DOHH2 (cell line): ENCODE results near the gene SAT2.

Experiments used
- H3F3A ChIP-seq: fragments of 200-600 bp; sonication (generic), shearing (Covaris generic); 2 replicates; pipeline ENCODE4 v1.6.0; 2016; ENCODE audit warnings: antibody characterized with exemption, mild to moderate bottlenecking; ENCODE audit not compliant: control insufficient read depth, insufficient read depth
- H3K27ac ChIP-seq: fragments of 200-600 bp; sonication (generic); 2 replicates; pipeline ENCODE4 v1.5.1; 2014; ENCODE audit warnings: low read depth, mild to moderate bottlenecking, low read length, moderate library complexity
- H3K27me3 ChIP-seq: fragments of 200-600 bp; sonication (generic); 2 replicates; pipeline ENCODE4 v1.6.1; 2014; ENCODE audit warnings: mild to moderate bottlenecking, low read length, mixed read lengths; ENCODE audit not compliant: control insufficient read depth
- H3K36me3 ChIP-seq: fragments of 200-600 bp; sonication (generic); 2 replicates; pipeline ENCODE4 v1.6.1; 2014; ENCODE audit warnings: mild to moderate bottlenecking, low read length, moderate library complexity, mixed read lengths; ENCODE audit not compliant: control insufficient read depth
- H3K4me1 ChIP-seq: fragments of 200-600 bp; sonication (generic); 2 replicates; pipeline ENCODE4 v1.6.1; 2014; ENCODE audit warnings: mild to moderate bottlenecking, low read length, mixed read lengths; ENCODE audit not compliant: control insufficient read depth
- H3K4me2 ChIP-seq: fragments of 200-600 bp; sonication (generic); 2 replicates; pipeline ENCODE4 v1.6.0; 2014; ENCODE audit warnings: mild to moderate bottlenecking, low read length, moderate library complexity
- H3K4me3 ChIP-seq: fragments of 200-600 bp; sonication (generic); 2 replicates; pipeline ENCODE4 v1.5.1; 2014; ENCODE audit warnings: mild to moderate bottlenecking, low read length, mixed read lengths
- H3K79me2 ChIP-seq: fragments of 200-600 bp; sonication (generic); 2 replicates; pipeline ENCODE4 v1.6.1; 2014; ENCODE audit warnings: mild to moderate bottlenecking, low read length, mixed read lengths; ENCODE audit not compliant: control insufficient read depth
- H3K9me2 ChIP-seq: fragments of 200-600 bp; sonication (generic); replicated peaks from 2 replicates; pipeline ENCODE4 v1.6.1; 2014; ENCODE audit warnings: mild to moderate bottlenecking, low read length, mixed read lengths; ENCODE audit not compliant: control insufficient read depth
- H3K9me3 ChIP-seq: fragments of 200-600 bp; sonication (generic); 2 replicates; pipeline ENCODE4 v1.6.1; 2014; ENCODE audit warnings: antibody characterized with exemption, low read length, mixed read lengths; ENCODE audit not compliant: control insufficient read depth, insufficient read depth
- H4K20me1 ChIP-seq: fragments of 200-600 bp; sonication (generic); 2 replicates; pipeline ENCODE4 v1.6.0; 2014; ENCODE audit warnings: low read depth, mild to moderate bottlenecking, antibody characterized with exemption, low read length, moderate library complexity; ENCODE audit not compliant: control insufficient read depth, insufficient read depth
- EZH2phosphoT487 ChIP-seq: fragments of 200-600 bp; sonication (generic); IDR thresholded peaks from 2 replicates; pipeline ENCODE4 v1.6.1; 2017; ENCODE audit warnings: borderline replicate concordance, mild to moderate bottlenecking, antibody characterized with exemption, low read length, moderate library complexity, mixed read lengths
- TF ChIP-seq, protein P1 (sequence below): fragments of 200-600 bp; sonication (generic); IDR thresholded peaks from one replicate; pipeline ENCODE4 v1.5.1; 2014; ENCODE audit warnings: antibody characterized with exemption, mild to moderate bottlenecking, low read depth, low read length; ENCODE audit not compliant: poor library complexity, severe bottlenecking

Gene SAT2

DNA sequence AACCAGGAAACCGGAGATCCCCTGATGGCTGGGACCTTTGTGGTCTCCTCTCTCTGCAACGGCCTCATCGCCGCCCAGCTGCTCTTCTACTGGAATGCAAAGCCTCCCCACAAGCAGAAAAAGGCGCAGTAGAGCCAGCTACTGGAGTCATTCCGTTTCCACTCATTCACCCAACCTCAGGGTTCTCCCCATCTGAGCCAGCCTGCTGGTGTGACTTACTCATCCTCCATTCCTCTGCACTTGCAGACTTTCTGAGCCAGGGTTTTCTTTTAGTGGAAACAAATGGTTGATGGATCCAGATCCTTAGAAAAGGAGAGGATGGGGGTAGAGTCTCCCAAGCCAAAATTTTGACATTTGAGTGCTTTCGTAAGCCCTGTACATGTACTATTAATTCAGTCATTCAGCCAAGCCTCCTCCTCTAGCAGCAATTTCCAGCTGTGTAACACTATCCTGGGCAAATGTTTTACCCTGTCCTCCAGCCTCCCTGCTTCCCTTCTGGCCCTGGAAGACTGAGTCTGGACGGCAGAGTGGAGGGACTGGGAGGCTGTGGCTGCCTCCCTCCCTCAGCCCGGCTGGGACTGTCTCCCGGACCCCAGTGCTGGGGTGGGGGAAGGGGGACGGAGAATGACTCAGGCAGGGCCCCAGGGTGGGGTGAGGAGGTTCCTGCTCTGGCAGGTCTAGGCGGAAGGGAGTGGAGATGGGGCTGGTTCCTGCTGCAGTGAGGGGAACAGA is 40.0 kb downstream of the SAT2 start:
- peaks cover 36% of the 10 kb centered on the region for H3K79me2 ChIP-seq
- H3K4me2 ChIP-seq: no peak overlapping the region
- H3K4me3 ChIP-seq: no peak overlapping the region
- peaks cover 3% of the 10 kb centered on the region; the same call in 1 of the 2 replicates for H3F3A ChIP-seq
- no peaks in the 10 kb centered on the region for H3K9me3 ChIP-seq
- no peak overlapping the region for H3K27ac ChIP-seq
- no peaks in the 10 kb centered on the region for H3K27me3 ChIP-seq
- H3K9me2 ChIP-seq: no peaks in the 10 kb centered on the region
- no peaks in the 10 kb centered on the region for H4K20me1 ChIP-seq
- peaks cover 23% of the 10 kb centered on the region for H3K4me1 ChIP-seq
- no peak for TF ChIP-seq EZH2phosphoT487
- TF ChIP-seq, protein P1, sequence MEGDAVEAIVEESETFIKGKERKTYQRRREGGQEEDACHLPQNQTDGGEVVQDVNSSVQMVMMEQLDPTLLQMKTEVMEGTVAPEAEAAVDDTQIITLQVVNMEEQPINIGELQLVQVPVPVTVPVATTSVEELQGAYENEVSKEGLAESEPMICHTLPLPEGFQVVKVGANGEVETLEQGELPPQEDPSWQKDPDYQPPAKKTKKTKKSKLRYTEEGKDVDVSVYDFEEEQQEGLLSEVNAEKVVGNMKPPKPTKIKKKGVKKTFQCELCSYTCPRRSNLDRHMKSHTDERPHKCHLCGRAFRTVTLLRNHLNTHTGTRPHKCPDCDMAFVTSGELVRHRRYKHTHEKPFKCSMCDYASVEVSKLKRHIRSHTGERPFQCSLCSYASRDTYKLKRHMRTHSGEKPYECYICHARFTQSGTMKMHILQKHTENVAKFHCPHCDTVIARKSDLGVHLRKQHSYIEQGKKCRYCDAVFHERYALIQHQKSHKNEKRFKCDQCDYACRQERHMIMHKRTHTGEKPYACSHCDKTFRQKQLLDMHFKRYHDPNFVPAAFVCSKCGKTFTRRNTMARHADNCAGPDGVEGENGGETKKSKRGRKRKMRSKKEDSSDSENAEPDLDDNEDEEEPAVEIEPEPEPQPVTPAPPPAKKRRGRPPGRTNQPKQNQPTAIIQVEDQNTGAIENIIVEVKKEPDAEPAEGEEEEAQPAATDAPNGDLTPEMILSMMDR: no peak
- peaks cover 77% of the 10 kb centered on the region for H3K36me3 ChIP-seq

DNA sequence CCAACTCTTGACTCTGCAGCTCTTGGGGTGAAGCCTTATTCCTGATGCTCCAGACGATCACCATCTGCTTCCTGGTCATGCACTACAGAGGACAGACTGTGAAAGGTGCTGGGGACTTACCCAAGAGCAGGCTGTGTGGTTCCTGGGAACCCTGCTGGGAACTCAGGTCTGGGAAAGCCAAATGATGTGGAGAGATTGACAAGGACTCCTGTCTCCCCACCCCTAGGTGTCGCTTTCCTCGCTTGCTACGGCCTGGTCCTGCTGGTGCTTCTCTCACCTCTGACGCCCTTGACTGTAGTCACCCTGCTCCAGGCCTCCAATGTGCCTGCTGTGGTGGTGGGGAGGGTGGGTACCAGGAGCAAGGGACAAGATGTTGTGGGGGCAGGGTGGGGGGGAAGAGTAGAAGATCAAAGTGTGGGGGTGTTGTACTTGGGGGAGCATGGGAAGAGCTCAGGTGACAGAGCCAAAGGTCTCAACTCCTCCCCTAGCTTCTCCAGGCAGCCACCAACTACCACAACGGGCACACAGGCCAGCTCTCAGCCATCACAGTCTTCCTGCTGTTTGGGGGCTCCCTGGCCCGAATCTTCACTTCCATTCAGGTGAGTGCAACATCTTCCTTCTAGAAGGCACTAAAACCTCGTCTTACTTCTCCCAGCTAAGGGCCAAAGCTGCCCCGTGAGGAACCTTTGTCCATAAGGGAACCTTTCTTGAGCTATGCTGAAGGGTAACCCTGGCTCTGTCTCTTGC is 40.8 kb downstream of the SAT2 start:
- no peaks in the 10 kb centered on the region for H3K9me2 ChIP-seq
- H3K27ac ChIP-seq: no peak overlapping the region
- H3F3A ChIP-seq: peaks cover 3% of the 10 kb centered on the region; the same call in 1 of the 2 replicates
- TF ChIP-seq, protein P1: no peak
- TF ChIP-seq EZH2phosphoT487: no peak
- no peak overlapping the region for H3K4me3 ChIP-seq
- no peaks in the 10 kb centered on the region for H4K20me1 ChIP-seq
- no peaks in the 10 kb centered on the region for H3K9me3 ChIP-seq
- no peak overlapping the region for H3K4me2 ChIP-seq
- H3K4me1 ChIP-seq: peaks cover 30% of the 10 kb centered on the region
- peaks cover 42% of the 10 kb centered on the region for H3K79me2 ChIP-seq
- no peaks in the 10 kb centered on the region for H3K27me3 ChIP-seq
- H3K36me3 ChIP-seq: peaks cover 75% of the 10 kb centered on the region

DNA sequence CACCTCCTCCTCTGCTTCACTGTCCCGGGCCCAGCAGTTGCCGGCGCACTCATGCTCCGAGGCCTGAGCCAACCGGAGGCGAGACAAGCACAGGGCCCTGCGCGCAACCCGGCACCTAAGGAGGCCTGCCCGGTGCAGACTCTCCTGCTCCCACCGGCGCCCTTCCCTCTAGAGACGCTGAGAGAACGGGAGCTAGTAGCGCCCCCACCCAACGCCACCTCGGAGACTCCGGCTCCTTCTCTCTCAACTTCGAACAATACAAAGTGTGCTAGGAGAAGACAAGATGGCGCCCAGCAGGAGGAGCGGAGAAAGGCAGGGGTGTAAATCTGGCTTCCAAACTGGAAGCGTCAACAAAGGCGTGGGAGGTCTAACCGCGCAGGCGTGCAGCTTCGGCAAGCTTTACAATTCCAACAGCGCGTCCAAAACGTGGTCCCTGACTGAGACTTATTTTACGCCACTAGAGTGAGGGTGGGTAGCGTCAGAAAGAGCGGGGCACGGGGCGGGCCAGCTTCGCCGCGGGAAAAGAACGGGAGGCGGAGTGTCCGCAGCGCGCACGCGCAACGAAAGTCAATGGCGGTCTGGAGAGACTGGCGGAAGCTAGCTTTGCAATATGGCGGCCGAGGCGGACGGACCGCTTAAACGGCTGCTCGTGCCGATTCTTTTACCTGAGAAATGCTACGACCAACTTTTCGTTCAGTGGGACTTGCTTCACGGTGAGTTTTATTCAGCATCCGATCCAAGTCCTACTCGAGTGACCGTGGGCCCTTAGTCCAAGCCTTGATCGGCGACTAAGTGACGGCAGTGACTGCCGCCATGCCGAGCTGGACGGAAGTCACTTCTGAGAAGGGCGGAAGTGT is 44.1 kb downstream of the SAT2 start, which contains the start of gene MPDU1:
MPDU1 (plus strand) TSS at position 600 of the 857 bp plus-strand sequence; CDS start at position 611, 11 bp downstream.
- Histone ChIP-seq H3K4me1 (peaks cover 47% of the 10 kb centered on the region), H3K9me2 (no peaks in the 10 kb centered on the region), H3K27me3 (no peaks in the 10 kb centered on the region), H3K79me2 (peaks cover 42% of the 10 kb centered on the region), H3K36me3 (peaks cover 73% of the 10 kb centered on the region), H3K4me3 (peak within 1 kb of the TSS; percentile 93), H3F3A (peaks cover 23% of the 10 kb centered on the region), H4K20me1 (no peaks in the 10 kb centered on the region), H3K27ac (peak within 1 kb of the TSS; percentile 82), H3K9me3 (no peaks in the 10 kb centered on the region), H3K4me2 (peak within 1 kb of the TSS; percentile 85)
- TF ChIP-seq, protein P1: peak; percentile 29
- TF ChIP-seq EZH2phosphoT487: no peak
